Cardiac fibroblast (primary cell): Measurements from ENCODE around the gene EXOC3L2.

Source experiments
- DNase-seq, 2 donors: peaks; one replicate each; pipeline versions ENCODE4 v3.0.0 to v3.0.0-alpha.2; 2010; ENCODE audit warnings: low read depth in 2 of 2
- H3K4me3 ChIP-seq, 2 donors: replicated peaks in 1 of 2; 1 replicate in 1 of 2; 2 replicates in 1 of 2; pipeline ENCODE4 v1.5.1; 2011; ENCODE audit warnings: low read depth in 2 of 2, low read length in 2 of 2, mild to moderate bottlenecking in 2 of 2, moderate library complexity in 1 of 2
- CTCF ChIP-seq: IDR thresholded peaks from one replicate; pipeline ENCODE4 v1.5.1; 2011; ENCODE audit warnings: low read depth, mild to moderate bottlenecking, low read length, inconsistent platforms

The EXOC3L2 gene

GRCh38 chr19:45178262-45179071, 66.7 kb downstream of the EXOC3L2 start, which contains the start of gene BLOC1S3:
Gene BLOC1S3, plus strand, starts transcription at chr19:45178784. Its CDS starts 513 bp downstream, at chr19:45179297.
- peak within 1 kb of the TSS; percentile 88 to 89 for H3K4me3 ChIP-seq
- peak; percentile 100 for DNase-seq
- TF ChIP-seq CTCF, result no peak

- H3K4me3 ChIP-seq, result peak within 1 kb of the TSS; percentile 88 to 89
- no peak for TF ChIP-seq CTCF
Measured at GRCh38 chr19:45177817-45178261, 67.4 kb downstream of the EXOC3L2 start, which contains the start of gene TRAPPC6A. Gene TRAPPC6A, minus strand, starts transcription at chr19:45178237. Its CDS starts 19 bp downstream, at chr19:45178218.

GRCh38 chr19:45175515-45176345, 69.5 kb downstream of the EXOC3L2 start:
- peak in 1 of 2 donors; percentile 61 for DNase-seq
- H3K4me3 ChIP-seq, result no peak overlapping the region
- TF ChIP-seq CTCF, result no peak

More at GRCh38 chr19:45177817-45178261, 67.4 kb downstream of the EXOC3L2 start, which contains the start of gene TRAPPC6A:
- peak in 1 of 2 donors; percentile 91 for DNase-seq

GRCh38 chr19:45173816-45174215, 71.4 kb downstream of the EXOC3L2 start:
- H3K4me3 ChIP-seq, result no peak overlapping the region
- DNase-seq, result no peak
- TF ChIP-seq CTCF, result no peak

DNA sequence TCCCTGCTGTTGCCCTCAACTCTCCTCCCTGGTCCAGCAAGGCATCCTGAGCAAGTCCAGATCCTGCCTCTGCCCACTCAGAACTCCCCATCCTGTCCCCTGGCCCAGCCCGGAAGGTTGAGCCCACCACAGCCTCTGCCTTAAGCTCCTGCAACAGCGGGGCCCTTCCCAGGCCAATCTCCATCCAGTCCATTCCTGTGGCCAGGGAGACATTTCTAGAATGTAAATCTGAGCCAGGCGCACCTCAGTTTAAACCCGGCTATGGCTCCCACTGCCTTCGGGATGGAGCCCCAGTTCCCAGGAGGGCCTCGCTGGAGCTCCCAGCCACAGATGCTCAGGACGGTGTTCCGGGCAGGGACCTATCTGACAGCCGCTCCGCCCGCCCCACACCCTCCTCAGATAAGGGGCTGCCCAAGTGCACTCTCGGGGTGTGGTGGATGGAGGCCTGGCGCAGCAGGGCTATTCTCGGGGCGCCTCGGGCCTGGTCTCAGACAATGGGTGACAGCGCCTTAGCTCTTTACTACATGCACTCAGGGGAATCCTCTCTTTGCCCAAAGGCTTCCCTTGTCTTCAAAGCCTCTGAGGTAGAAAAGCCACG, 72.5 kb downstream of the EXOC3L2 start:
- no peak for TF ChIP-seq CTCF
- DNase-seq, result no peak
- H3K4me3 ChIP-seq, result no peak overlapping the region

DNA sequence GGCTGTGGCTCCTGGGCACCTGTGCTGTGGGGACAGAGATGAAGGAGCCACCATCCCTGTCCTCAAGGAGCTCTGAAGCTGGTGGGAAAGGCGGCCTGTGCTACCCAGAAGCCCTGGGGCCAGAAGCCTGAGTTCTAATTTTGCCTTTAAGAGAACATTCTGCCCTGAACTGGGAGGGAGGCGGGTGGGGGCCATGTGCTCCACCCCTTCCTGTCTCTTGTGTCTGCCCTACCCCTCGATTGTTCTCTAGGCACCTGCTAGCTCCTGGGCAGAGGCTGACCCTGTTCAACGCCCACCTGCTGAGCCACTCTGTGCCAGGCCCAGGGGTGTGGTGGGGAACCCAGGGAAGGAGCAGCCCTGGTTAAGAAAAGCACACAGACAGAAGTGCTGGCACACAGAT, 73.0 kb downstream of the EXOC3L2 start:
- no peak overlapping the region for H3K4me3 ChIP-seq
- no peak for TF ChIP-seq CTCF
- DNase-seq, result no peak
